NOMO-1 (cell line): ENCODE data around the gene MYDGF.
"Not testable (repeated sequence)": the region's sequence is repeated elsewhere in the genome, so short reads cannot be mapped to it uniquely, and the experiment has no call there.

Source experiments
- DNase-seq, 2 experiments: peaks; one replicate each; lab custom pipeline; 2025; ENCODE audit not compliant: unreplicated experiment in 2 of 2; lab: John Stamatoyannopoulos, UW

Gene MYDGF

GRCh38 chr19:4700693-4700970 is 30.5 kb upstream of the MYDGF start:
- DNase-seq, result no peak

GRCh38 chr19:4699826-4700692 is 29.9 kb upstream of the MYDGF start:
- no peak for DNase-seq

DNA sequence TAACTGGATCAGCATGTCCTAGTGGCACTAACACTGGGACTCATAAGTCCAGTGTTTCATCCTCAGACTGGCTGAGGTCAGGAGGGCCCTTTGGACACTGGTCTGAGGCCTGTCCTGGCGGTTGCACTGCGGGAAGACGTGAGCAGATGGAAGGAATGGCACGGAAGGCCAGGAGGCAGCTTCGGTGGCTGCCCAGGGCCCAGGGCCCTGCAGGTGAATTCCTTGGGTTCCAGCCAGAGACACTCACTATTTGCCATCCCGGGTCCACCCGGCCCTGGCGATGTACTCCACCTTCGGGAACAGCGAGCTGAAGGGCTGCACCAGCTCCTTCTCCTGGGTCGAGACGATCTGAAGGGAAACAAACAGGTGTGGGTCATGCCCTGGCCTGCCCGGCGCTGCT is 27.2 kb upstream of the MYDGF start:
- DNase-seq, result no peak

- no peak for DNase-seq
Measured at GRCh38 chr19:4695224-4695731, 25.1 kb upstream of the MYDGF start.

DNA sequence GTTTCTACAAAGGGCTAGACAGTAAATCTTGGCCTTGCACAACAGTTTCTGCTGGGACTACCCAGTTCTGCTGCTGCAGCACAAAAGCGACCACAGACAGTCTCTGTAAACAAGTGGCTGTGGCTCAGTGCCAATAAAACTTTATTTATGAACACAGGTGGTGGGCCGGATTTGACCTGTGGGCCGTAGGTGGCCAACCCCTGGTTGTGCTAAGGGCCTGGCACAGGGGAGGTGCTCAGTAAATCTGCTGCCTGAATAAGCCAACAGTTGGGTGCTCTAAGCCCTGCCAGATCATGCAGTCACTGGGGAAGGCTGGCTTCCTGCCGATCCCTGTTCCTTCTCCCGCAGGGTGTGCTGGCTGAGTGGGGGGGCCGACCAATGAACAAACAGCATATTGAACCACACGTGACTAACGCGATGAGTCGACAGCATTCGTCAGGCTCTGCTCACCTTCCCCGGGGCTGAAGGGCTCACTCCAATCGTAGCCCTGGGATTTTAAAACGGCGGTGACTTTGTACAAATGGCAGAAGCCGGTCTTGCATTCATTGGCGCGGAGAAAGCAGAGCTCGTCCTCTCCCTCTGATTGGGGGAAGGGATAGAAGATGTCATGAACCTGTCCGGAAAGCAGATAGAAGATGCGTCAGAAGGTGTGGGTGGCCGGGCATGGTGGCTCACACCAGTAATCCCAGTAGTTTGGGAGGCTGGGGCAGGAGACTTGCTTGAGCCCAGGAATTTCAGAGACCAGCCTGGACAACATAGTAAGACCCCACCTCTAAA is 24.3 kb upstream of the MYDGF start:
- DNase-seq, result no peak

- no peak for DNase-seq
Measured at GRCh38 chr19:4693471-4694121, 23.5 kb upstream of the MYDGF start.

- DNase-seq, result no peak
Measured at GRCh38 chr19:4693078-4693350, 22.9 kb upstream of the MYDGF start.

DNA sequence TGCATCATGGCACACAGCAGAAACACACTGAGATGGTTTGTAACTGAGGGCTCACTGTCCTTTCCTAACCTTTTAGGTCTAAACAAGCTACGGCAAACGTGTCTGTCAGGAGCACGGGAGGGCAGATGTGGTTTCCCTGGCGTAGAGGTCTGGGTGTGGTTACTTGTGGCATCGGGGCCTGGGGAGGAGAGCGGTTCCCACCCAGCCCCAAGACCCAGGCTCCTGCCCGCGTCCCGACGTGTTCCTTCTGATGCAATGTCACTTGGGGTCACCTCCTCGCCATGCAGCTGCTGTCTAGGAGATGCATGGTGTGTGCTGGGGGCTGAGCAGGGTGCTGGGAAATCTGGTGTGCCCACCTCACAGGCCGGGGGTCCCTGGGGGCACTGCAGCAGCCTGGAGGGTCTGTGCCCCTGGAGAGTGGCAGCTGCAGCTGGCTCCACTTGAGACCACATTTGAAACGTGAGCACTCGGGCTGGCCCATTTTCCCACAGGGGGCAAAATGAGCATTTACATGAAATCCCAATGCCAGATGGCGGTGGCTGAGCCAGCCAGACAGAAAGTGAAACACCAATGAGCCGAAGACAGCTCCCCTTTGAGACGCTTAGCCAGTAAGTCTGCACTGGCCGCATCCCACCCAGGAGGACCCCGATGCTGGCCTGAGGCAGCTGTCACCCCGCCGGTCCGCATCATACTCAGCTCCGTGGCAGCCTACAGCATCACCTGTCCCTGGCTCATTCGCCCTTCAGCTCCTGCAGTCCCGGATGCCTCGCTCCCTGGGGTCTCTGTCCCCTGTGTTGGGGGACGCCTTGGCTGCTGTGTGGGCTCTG is 22.3 kb upstream of the MYDGF start:
- no peak for DNase-seq

GRCh38 chr19:4691373-4691772 is 21.2 kb upstream of the MYDGF start:
- no peak for DNase-seq

DNA sequence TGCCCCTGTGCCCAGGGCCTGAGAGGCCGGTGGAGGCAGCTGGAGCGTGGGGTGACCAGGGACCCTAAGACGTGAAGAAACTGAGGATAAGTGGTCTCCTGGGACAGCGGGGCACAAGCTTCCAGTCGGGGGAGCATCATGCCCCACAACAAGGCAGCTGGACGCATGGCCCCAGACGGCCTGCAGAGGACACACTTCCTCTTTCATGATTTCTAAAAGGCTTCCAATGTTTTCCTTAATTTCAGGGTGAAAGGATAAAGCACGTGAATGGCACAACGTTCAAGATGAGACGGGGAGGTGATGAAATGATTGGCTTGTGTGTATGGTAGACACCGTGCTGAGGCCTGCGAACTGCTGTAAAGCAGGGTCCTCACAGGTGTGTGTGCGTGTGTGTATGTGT is 20.2 kb upstream of the MYDGF start:
- DNase-seq, result no peak

GRCh38 chr19:4689403-4689802 is 19.3 kb upstream of the MYDGF start:
- DNase-seq, result no peak

DNA sequence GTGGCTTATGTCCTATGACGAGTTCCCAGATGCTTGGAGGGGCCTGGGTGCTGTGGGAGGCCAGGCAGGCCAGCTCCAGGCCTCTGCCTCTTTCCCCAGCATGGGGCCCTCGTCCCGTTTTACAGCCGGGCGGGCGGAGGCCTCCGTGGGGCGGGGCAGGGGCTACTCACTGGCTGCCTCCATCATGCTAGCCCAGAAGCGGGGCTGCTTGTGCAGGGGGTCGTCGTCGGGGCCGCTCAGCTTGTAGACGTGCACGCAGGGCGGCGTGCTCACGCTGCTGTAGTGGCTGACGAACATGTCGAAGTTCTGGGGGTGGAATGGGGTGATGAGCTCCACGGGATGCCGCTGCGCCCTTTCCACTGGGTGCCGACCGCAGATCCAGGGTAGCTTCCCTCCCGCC is 18.4 kb upstream of the MYDGF start:
- no peak for DNase-seq

DNA sequence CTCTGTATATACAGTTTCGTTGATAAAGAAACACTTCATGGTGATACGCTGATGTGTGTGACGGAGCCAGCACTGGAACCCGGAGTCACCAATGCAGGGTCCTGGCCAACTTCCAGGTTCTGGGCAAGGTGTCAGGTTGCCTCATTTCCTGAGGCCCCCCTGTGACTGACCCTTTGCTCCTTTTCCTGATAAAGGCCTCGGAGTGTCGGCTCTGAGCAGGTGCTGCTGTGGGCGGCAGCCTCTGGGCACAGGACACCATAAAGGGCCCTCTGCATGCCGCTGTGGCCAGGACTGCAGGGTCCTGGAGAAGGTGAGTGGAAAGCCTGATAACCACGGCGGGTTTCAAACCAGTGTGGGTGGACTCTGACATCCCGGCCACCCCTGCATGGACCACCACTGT is 17.3 kb upstream of the MYDGF start:
- no peak for DNase-seq

GRCh38 chr19:4686700-4687099 is 16.6 kb upstream of the MYDGF start:
- DNase-seq, result no peak

DNA sequence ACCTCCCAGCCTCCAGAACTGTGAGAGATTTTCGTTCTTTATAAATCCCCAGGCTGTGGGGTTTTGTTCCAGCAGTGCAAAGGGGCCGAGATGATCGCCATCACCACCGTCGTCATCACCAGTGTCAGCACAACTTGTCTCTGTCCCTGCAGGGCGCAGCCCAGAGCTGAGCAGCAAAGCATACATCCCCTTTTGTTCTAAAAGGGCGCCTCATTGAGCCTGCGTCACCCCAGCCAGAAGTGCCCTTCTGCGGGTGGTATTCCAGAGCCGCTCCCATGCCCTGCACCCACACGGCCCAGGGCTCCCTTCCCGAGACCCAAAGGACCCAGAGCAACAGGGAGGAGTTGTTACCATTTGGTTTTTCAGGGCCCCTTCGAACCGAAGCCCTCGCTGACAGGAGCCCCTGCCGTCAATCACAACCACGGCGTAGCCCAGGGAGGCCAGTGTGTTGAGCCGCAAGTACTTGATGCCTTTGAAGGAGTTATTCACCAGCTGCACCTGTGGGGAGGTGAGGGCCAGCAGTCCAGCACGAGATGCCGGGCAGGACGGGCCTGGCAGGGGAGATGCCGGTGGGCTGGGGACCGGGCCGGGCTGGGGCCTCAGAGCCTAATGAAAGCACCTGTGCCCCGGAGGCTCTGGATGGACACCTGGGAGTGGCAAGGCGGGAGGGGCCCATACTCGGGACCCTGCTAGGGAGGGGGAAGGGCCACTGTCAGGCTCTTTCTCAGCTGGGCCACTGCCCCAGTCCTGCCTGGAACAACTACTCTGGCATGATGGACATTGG is 14.4 kb upstream of the MYDGF start:
- no peak for DNase-seq

DNA sequence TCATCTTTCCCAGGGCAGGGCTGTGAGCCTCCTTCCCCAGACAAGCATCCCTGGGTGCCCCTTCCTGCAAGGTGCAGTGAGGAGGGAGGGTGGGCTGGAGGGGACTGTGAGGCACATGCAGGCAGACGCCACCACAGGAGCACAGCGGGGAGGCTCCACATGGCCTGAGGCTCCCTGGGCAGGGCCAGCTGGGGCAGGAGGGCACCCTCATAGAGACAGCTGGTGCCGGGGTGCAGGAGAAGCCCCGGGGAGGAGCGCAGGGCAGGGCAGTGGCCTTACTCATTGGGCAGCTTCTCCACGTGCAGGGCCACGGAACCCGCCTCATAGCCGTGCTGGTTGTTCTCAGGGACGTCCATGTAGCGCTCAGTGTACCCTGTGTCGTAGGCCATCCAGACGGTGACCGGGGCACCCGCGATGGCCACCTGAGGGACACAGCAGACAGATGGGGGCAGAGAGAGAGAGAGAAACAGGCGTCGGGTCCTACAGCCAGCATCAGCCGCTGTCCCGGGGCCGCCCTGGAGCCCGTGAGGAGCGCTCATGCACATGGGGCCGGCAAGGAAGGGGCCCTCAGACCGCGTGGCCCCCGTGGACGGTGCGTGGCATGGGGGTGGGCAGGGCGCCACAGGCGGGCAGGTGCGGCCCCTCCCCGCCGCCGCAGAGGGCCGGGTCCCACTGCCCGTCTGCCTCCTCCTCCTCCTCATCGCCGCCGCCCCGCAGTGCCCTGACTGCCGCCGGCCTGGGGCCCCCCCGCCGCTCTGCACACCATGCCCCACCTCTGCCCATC is 12.5 kb upstream of the MYDGF start:
- DNase-seq, result no peak

GRCh38 chr19:4680021-4680420 is 9.9 kb upstream of the MYDGF start:
- not testable (repeated sequence) for DNase-seq

DNA sequence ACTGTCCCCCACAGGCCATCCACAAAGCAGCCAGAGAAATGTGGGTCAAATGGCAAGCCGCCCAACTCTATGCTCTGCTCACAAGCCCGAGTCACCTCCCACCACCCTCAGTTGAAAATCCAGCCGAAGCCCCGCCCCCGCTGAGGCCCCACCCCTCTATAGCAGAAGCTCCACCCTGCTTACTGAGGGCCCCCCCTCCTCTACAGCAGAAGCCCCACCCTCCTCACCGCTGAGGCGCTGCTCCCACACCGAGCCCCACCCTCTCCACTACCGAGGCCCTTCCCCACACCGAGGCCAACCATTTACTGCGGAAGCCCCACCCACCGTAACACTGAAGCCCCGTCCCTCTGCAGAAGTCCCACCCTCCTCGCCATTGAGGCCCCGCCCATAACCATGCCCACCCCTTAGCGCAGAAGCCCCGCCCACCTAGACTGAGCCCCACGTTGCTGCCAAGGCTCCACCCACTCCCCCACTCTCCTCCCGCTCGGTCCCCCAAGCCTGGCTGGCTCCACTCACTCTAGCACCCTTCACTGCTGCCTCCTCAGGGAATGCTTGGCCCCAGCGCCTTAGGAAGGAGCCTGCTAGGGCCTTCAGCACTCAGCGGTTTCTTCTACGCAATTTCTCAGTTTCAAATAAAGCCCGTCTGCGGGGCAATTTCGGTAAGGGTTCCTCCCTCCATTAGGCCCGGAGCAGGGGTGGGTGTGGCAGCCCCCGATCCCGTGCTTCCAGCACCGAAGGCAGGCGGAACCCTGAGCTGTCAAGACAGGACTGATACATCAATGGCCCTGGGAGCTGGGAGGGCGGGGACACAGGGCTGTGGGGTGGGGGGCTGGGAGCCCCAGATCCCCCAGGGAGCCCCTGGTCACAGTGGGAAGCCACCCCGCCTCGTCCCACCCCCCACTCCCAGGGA is 9.0 kb upstream of the MYDGF start:
- no peak for DNase-seq
